Measurements from ENCODE around the gene DUSP19.
"Not testable (repeated sequence)": the region's sequence is repeated elsewhere in the genome, so short reads cannot be mapped to it uniquely, and the experiment has no call there.

DUSP19 gene

GRCh38 chr2:183078464-183079138, at the start of gene DUSP19:
DUSP19 (plus strand) TSS chr2:183078747; CDS start chr2:183078934, 187 bp downstream.
- peak; percentile 90 for DNase-seq

- DNase-seq = no peak
These were observed 49.3 kb upstream of the DUSP19 start for GRCh38 chr2:183029219-183029618.

GRCh38 chr2:183031911-183032794, 46.4 kb upstream of the DUSP19 start:
- no peak for DNase-seq

GRCh38 chr2:183033951-183034350, 44.6 kb upstream of the DUSP19 start:
- no peak for DNase-seq

- no peak for DNase-seq
These were observed 43.7 kb upstream of the DUSP19 start for GRCh38 chr2:183034806-183035205.

- no peak for DNase-seq
These were observed 43.1 kb upstream of the DUSP19 start for GRCh38 chr2:183035298-183035953.

- peak; percentile 21 for DNase-seq
These were observed 42.4 kb upstream of the DUSP19 start for GRCh38 chr2:183035954-183036669.

GRCh38 chr2:183037074-183037552, 41.4 kb upstream of the DUSP19 start:
- DNase-seq = no peak

- no peak for DNase-seq
These were observed 40.8 kb upstream of the DUSP19 start for GRCh38 chr2:183037553-183038340.

GRCh38 chr2:183038341-183039300, 39.9 kb upstream of the DUSP19 start, which contains the start of gene NCKAP1:
NCKAP1 (minus strand) TSS chr2:183038457; CDS start chr2:183038099, 358 bp downstream.
- peak; percentile 87 for DNase-seq

- no peak for DNase-seq
These were observed 37.9 kb upstream of the DUSP19 start for GRCh38 chr2:183040604-183041003.

- not testable (repeated sequence) for DNase-seq
These were observed 35.0 kb upstream of the DUSP19 start for GRCh38 chr2:183043580-183043979.

GRCh38 chr2:183047486-183048125, 30.9 kb upstream of the DUSP19 start:
- not testable (repeated sequence) for DNase-seq

- DNase-seq = no peak
These were observed 29.1 kb upstream of the DUSP19 start for GRCh38 chr2:183049420-183049819.

GRCh38 chr2:183057333-183057985, 21.1 kb upstream of the DUSP19 start:
- no peak for DNase-seq

GRCh38 chr2:183059561-183059960, 19.0 kb upstream of the DUSP19 start:
- no peak for DNase-seq

- no peak for DNase-seq
These were observed 17.8 kb upstream of the DUSP19 start for GRCh38 chr2:183060571-183061231.

GRCh38 chr2:183063083-183063482, 15.5 kb upstream of the DUSP19 start:
- no peak for DNase-seq

GRCh38 chr2:183068561-183068960, 10.0 kb upstream of the DUSP19 start:
- DNase-seq = no peak
